ENCODE measurements around the gene DCC.

GRCh38 chr18:53536908-53537307, 1196.9 kb downstream of the DCC start:
- TF ChIP-seq POLR2A (IDR thresholded peaks at IDR 0.05): no peak
- TF ChIP-seq, protein P1, sequence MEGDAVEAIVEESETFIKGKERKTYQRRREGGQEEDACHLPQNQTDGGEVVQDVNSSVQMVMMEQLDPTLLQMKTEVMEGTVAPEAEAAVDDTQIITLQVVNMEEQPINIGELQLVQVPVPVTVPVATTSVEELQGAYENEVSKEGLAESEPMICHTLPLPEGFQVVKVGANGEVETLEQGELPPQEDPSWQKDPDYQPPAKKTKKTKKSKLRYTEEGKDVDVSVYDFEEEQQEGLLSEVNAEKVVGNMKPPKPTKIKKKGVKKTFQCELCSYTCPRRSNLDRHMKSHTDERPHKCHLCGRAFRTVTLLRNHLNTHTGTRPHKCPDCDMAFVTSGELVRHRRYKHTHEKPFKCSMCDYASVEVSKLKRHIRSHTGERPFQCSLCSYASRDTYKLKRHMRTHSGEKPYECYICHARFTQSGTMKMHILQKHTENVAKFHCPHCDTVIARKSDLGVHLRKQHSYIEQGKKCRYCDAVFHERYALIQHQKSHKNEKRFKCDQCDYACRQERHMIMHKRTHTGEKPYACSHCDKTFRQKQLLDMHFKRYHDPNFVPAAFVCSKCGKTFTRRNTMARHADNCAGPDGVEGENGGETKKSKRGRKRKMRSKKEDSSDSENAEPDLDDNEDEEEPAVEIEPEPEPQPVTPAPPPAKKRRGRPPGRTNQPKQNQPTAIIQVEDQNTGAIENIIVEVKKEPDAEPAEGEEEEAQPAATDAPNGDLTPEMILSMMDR (IDR thresholded peaks at IDR 0.05): no peak
